ENCODE measurements around the gene COPB1.

COPB1 gene

DNA sequence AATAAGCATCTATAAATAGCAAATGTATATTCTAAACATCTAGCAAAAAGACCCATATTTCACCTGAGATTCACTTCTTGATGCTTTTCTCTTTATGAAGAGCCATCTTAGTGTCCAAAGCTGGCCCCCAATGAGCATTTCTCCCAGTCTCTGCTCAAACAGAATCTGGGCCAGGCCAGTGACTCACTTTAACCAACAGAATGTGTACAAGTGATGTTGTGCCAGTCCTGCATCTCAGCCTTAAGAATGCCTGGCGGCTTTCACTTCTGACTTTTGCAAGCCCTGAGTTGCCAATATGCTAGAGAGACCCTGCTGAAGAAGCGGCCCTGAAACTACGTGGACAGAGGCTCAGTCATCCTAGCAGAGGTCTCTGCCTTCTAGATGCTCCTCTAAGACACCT, 6.9 kb upstream of the COPB1 start:
- DNase-seq = no peak

- no peak for DNase-seq
Measured at GRCh38 chr11:14503023-14503422, 3.4 kb upstream of the COPB1 start.

DNA sequence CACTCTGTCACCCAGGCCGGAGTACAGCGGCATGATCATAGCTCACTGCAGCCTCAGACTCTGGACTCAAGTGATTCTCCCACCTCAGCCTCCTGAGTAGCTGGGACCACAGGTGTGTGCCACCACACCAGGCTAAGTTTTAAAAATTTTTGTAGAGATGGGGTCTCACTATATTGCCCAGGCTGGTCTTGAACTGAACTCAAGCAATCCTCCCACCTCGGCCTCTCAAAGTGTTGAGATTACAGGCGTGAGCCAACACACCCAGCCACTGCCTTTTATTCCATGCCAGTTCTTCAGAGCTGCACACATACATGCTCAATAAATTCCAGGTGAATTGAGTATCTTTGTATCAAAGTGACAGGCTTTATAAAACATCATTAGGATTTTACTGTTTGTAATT, 2.4 kb upstream of the COPB1 start:
- DNase-seq = no peak

GRCh38 chr11:14500181-14500651, 605 bp upstream of the COPB1 start:
- peak; percentile 0 for DNase-seq

GRCh38 chr11:14499178-14499559, 442 bp downstream of the COPB1 start:
- no peak for DNase-seq

DNA sequence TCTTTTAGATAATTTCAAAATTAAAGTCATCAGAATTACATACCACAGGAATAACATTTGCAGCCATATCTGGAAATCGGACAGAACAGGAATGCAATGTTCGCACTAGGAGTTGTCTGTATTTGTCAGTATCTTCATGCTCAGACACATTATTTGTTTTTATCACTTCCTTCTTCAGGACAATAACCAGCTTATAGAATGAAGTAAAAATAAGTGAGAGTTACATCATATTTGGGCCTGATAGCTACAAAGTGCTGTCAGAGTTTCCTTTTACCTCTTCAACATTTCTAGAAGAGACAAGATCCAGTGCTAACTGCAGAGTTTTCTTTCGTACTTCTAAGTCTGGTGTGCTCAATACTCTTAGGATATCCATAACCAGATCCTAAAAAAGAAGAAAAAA, 18.9 kb downstream of the COPB1 start:
- no peak for DNase-seq

GRCh38 chr11:14471127-14471526, 28.5 kb downstream of the COPB1 start:
- DNase-seq = no peak

DNA sequence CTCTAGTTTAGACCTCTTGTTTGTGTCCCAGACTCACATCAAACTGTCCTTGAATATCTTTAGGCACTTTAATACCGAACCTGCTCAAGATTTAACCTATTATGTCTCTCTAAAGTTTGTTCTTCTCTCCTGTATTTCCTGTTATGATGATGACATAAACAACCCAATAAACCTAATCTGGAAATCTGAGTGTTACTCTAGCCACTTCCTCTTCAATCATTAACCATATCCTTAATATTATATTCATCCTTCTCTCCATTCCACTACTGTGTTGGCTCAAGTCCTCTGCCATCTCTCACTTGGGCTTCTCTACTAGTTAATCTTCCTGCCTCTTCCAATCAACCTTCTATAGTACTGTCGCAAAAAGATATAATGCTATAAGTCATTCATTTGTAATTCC, 36.0 kb downstream of the COPB1 start:
- no peak for DNase-seq

- DNase-seq = no peak
Measured at GRCh38 chr11:14460147-14460546, 39.5 kb downstream of the COPB1 start.

DNA sequence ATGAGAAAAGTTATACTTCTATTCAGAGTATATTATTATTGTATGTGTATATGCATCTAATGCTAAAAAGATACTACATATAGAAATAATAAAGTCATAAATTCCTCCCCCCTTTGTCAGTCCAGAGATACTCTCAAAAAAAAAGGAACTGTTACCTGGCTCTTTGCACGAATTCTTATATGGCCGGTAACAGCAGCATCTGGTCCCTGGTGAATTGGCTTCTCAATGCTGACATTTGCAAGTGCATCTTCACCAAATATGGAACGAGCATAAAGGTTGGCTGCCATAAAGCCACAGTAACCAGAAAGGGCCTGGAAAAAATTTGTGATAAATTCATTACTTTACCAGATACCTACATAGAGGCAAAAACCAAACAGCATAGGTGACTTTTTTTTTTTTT, 41.2 kb downstream of the COPB1 start:
- DNase-seq = no peak

GRCh38 chr11:14455648-14456430, 43.8 kb downstream of the COPB1 start:
- DNase-seq = no peak

- DNase-seq = no peak
Measured at GRCh38 chr11:14454861-14455632, 44.6 kb downstream of the COPB1 start.

DNA sequence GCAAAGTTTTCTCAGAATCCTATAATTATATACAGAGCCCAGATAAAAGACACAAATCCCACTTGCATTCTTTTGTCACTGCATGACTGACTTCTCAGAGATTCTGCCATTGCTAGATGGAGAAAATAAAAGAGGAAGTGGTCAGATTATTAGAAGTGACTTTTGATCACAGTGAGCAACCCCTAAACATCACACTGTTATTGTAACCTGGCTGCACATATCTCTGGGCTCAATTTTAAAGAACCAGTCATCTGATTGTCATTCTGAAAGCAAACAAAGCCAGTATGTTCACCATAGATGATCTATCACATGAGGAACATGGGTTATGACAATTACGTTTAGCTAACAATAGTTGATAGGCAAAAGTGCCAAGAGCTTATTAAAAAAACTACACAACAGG, 47.8 kb downstream of the COPB1 start:
- DNase-seq = no peak

DNA sequence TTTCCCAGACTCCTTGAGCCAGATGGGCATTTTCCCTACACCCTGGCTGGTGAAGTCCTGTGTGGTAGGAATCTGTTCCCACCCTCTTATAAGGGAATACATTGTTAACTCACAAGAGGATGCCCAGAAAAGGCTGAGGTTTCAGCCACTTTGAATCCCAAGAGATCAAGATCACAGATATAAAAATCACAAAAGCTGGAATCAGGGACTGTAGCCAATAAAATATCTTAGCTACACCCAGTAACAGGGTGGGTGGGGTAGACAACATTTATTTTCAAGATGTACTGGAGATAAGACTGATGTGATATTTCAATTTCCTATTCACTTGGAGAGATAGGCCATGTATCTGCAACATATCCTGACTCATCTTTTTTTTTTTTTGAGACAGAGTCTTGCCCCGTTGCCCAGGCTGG, 50.3 kb downstream of the COPB1 start:
- DNase-seq = no peak

DNA sequence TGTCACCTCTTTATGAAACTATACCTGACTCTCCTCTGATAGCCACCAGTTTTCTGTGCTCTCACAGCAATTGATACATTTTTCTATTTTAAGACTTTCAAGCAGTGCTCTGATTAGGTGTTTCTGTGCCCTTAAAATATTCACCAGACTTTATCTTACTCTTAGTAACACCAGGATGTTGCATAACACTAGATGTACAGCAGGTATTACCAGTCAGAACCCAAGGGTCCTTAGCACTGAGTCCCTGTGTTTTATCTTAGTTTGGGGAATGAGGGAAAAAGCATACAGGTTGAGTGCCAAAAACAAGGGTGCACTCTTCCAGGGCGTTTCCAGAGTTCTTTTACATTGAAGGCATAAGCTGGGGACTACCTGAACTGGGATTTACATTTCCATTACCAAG, 51.4 kb downstream of the COPB1 start:
- no peak for DNase-seq

- no peak for DNase-seq
Measured at GRCh38 chr11:14446701-14447169, 52.9 kb downstream of the COPB1 start.

DNA sequence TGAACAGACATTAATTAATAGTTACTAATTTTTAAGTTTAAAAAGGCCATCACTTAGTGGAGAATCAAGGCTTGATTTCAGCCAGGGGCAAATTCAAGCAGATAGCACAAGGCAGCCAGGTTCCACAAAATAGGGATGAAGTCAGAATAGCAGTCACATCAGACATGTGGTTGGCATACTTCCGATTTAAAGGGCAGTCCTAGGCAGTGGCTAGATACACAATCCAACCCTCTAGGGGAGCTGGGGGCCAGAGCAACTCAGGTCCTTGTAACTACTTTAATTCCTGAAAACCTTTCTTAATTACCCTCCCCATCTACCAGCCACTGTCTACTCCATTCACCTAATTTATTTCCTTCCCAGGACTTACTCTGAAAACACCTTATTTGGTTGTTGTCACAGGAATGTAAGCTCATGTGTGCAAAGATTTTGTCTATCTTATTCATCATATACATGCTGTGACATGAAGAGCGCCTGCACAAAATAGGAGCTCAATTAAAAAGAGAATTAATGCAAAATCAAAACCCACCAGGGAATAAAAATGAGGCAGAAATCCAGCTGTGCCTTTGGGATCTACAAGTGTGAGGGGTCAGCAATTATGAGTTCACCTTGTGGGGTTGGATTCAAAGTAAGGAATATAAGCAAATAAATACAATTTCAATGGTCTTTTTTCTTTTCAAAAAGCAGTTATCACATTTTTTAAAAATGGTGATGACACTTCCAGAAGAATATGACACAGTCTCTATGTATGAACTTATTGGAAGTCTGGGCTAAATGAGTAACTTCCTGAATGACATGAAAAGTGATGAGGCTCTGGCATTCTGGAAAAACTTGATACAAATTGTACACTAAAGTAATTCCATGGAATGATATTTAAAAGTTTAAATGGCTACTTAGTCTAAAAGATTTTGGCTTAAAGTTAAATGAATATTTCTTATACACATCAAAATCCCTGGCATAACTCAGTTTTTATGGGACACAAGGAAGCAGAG, 53.8 kb downstream of the COPB1 start:
- DNase-seq = no peak

- DNase-seq = no peak
Measured at GRCh38 chr11:14444441-14445189, 55.0 kb downstream of the COPB1 start.

GRCh38 chr11:14443638-14444037, 56.0 kb downstream of the COPB1 start:
- DNase-seq = no peak

DNA sequence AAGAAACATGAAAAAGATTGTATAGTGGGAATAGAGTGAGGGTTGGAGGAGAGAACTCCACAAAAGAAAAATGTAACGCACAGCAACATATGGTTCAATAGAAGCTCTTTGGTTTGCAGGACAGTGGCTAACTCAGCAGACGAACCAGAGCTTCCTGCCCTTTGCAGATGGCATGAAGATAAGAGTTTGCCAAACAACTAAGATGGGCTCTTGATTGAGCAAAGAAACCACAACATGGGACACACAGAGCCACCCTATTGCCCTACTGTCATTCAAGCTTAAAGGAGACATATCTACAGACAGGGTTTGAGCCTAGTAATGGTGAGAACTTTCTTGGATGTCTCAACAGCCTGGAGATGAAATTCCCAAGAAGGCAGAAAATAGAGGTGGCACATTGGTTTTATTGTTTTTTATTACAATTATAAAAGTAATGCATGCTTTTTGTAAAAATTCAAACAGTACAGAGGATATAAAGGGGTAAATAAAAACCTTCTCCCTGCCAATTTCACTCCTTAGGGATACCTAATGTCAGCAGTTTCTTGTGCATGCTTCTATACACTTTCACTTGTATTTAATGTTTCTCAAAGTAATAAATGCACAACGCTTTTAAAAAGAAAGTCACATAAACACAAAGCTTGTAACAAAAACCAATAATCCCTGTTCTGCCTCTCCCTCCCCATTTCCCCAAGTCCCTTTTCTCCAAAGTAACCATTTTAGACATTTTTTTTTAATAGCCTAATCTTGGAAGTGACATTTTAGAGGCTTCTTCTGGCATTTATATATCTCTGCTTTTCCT, 63.7 kb downstream of the COPB1 start:
- DNase-seq = peak; percentile 54

DNA sequence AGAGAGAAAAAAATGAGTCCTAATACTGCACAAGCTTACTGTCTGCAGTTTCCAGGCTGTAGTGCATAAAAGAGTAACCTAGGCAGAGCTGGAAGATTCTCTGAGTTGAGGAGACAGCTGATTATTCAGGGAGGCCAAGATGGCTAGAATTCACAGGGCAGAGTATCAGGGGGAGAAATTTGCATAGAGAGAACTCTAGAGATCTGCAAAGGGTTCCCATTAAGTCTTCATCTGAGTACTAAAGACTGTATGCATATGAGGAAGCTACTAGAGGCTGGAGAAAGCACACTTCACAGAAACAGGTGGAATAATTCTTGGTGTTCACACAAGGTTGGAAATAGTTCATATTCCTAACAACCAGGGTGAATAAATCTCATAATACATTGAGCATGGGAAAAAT, 74.0 kb downstream of the COPB1 start:
- DNase-seq = no peak

Measured in GF-D8 (cell line).